Dermis lymphatic vessel endothelial cell (primary cell): ENCODE results near the gene STON2. TPM values are rescaled to one million over a fixed set of nuclear protein-coding genes. Genes with fewer than 3 reads are reported as not detected.

Experiments used
- total RNA-seq: library from RNA; depleted of rRNA; stranded (reverse); fragments of >200 nt; gene quantifications from 2 replicates; pipeline ENCODE4 v1.2.1, GENCODE V29; 2014

STON2 gene, protein sequence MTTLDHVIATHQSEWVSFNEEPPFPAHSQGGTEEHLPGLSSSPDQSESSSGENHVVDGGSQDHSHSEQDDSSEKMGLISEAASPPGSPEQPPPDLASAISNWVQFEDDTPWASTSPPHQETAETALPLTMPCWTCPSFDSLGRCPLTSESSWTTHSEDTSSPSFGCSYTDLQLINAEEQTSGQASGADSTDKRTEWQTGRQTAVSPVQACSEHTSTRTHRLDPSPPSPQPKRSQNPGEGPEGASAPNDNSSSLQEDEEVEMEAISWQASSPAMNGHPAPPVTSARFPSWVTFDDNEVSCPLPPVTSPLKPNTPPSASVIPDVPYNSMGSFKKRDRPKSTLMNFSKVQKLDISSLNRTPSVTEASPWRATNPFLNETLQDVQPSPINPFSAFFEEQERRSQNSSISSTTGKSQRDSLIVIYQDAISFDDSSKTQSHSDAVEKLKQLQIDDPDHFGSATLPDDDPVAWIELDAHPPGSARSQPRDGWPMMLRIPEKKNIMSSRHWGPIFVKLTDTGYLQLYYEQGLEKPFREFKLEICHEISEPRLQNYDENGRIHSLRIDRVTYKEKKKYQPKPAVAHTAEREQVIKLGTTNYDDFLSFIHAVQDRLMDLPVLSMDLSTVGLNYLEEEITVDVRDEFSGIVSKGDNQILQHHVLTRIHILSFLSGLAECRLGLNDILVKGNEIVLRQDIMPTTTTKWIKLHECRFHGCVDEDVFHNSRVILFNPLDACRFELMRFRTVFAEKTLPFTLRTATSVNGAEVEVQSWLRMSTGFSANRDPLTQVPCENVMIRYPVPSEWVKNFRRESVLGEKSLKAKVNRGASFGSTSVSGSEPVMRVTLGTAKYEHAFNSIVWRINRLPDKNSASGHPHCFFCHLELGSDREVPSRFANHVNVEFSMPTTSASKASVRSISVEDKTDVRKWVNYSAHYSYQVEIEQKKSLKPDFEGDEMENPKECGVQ
- 175 and 327 TPM in 2 replicates for total RNA-seq

GRCh38 chr14:81400202-81400678 lies at the start of gene STON2:
Gene STON2, minus strand, starts transcription at chr14:81400324. Its CDS starts 1,942 bp downstream, at chr14:81398382.

GRCh38 chr14:81220830-81221578 lies 179.1 kb downstream of the STON2 start, which contains the start of gene GTF2A1:
Gene GTF2A1, minus strand, starts transcription at chr14:81220959. Its CDS starts 441 bp downstream, at chr14:81220518.

Other genes starting within 250 kb of the STON2 start
- gene GTF2A1, start 179.4 kb downstream of the STON2 start, total RNA-seq = 53.5 and 58.8 TPM in 2 replicates
- gene SEL1L, start 133.5 kb upstream of the STON2 start, total RNA-seq = 83.4 and 95.7 TPM in 2 replicates